ENCODE data around the gene KIFAP3. TPM values are rescaled to one million over a fixed set of nuclear protein-coding genes. Genes with fewer than 3 reads are reported as not detected.
"Not testable (repeated sequence)": the region's sequence is repeated elsewhere in the genome, so short reads cannot be mapped to it uniquely, and the experiment has no call there.

Gene KIFAP3
- total RNA-seq, 1 donor, result 39.8 TPM

DNA sequence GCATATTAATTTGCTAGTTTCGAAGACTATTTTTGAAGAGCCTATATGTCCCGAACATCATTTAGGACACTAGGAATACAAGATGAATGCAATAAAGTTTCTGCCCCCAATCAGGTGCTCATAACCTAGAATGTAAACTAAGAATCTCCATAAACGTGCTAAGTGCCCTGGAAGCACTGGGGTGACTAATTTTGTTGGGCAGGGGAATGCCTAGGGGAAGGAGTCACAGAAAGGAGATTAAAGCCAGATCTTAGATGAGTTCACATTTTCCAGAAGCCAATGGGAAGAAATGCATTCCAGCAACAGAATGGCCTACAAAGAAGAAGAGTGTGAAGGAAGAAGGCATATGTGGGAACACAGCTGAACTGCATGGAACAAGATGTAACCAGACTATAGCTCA, 200.3 kb downstream of the KIFAP3 start:
- TF ChIP-seq, protein P1, sequence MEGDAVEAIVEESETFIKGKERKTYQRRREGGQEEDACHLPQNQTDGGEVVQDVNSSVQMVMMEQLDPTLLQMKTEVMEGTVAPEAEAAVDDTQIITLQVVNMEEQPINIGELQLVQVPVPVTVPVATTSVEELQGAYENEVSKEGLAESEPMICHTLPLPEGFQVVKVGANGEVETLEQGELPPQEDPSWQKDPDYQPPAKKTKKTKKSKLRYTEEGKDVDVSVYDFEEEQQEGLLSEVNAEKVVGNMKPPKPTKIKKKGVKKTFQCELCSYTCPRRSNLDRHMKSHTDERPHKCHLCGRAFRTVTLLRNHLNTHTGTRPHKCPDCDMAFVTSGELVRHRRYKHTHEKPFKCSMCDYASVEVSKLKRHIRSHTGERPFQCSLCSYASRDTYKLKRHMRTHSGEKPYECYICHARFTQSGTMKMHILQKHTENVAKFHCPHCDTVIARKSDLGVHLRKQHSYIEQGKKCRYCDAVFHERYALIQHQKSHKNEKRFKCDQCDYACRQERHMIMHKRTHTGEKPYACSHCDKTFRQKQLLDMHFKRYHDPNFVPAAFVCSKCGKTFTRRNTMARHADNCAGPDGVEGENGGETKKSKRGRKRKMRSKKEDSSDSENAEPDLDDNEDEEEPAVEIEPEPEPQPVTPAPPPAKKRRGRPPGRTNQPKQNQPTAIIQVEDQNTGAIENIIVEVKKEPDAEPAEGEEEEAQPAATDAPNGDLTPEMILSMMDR (IDR thresholded peaks at IDR 0.05; ENCODE audit: insufficient read depth, low read length), result no peak
- peak; percentile 56 for DNase-seq (ENCODE audit: low read depth)
- H3K4me3 ChIP-seq (ENCODE audit: low read depth, low read length), result no peak overlapping the region

DNA sequence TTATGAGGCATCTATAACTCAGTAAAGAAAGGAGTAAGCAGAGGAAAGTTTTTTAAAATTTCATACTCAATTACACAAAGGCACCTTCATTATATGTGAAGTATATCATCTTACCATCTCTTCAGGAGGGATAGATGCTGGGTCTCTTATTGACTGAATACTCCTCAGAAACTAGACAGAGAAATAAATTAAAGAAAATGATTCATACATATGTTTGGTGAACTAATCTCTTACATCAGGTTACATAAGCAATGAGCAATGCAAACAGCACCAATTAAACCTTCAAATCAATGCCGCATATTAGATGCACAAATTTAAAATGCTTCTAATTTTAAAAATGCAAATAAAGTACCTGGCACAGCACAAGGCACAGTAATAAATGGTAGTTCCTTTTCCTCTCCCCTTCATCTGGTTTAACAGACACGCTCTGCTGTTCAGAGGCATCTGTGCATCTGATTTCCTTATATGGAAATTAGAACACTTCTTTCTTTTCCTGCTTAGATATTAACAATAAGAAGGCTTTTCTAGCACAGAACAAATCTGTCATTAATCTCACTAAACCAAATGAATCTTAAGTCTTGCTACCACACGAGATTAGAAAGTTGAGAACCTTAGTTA, 200.8 kb downstream of the KIFAP3 start:
- H3K4me3 ChIP-seq (ENCODE audit: low read depth, low read length), result no peak overlapping the region
- TF ChIP-seq, protein P1 (IDR thresholded peaks at IDR 0.05; ENCODE audit: insufficient read depth, low read length), result no peak
- DNase-seq (ENCODE audit: low read depth), result no peak

DNA sequence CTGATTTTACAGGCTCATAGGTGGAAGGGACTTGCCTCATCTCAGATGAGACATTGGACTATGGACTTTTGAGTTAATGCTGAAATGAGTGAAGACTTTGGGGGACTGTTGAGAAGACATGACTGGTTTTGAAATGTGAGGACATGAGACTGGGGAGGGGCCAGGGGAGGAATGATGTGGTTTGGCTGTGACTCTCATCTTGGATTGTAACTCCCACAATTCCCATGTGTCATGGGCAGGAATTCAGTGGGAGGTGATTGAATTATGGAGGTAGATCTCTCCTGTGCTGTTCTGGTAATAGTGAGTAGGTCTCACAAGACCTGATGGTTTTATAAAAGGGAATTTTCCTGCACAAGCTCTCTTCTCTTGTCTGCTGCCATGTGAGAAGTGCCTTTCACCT, 201.6 kb downstream of the KIFAP3 start:
- TF ChIP-seq, protein P1 (IDR thresholded peaks at IDR 0.05; ENCODE audit: insufficient read depth, low read length), result no peak
- no peak overlapping the region for H3K4me3 ChIP-seq (ENCODE audit: low read depth, low read length)
- DNase-seq (ENCODE audit: low read depth), result no peak

DNA sequence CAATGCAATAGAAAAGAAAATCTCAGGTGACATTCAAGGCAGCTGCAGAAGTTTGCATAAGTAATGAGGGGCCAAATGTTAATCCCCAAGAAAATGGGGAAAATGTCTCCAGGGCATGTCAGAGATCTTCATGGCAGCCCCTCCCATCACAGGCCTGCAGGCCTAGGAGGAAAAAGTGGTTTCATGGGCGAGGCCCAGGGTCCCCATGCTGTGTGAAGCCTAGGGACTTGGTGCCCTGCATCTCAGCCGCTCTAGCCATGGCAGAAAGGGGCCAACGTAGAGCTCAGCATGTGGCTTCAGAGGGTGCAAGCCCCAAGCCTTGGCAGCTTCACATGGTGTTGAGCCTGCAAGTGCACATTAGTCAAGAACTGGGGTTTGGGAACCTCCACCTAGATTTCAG, 202.5 kb downstream of the KIFAP3 start:
- H3K4me3 ChIP-seq (ENCODE audit: low read depth, low read length); DNase-seq (ENCODE audit: low read depth): not testable (repeated sequence)

Small RNA genes lying within 50 kb of the gene (small RNA-seq; reads per million reads assigned to genes)
- gene MRPS10P1, result not detected

Other genes starting within 250 kb of the KIFAP3 start
- gene SCYL3, start 180.8 kb downstream of the KIFAP3 start, total RNA-seq (ENCODE audit: low replicate concordance), result 9.6 and 12.7 TPM in 2 replicates
- not detected in 2 replicates for gene NTMT2, start 71.3 kb upstream of the KIFAP3 start, total RNA-seq (ENCODE audit: low replicate concordance)